Measurements from ENCODE around the gene MCCC2. TPM values are rescaled to one million over a fixed set of nuclear protein-coding genes. Genes with fewer than 3 reads are reported as not detected.
A peak's percentile ranks its signal among the peaks of the same experiment; 100 is the strongest.

The MCCC2 gene
- total and polyA plus RNA-seq, 10 of the 15 experiments (the other 5 are each of a cell fraction or from before 2014, with no cell fraction given), result 22.2 to 106 (median 77.7) TPM

- TF ChIP-seq, protein P1, sequence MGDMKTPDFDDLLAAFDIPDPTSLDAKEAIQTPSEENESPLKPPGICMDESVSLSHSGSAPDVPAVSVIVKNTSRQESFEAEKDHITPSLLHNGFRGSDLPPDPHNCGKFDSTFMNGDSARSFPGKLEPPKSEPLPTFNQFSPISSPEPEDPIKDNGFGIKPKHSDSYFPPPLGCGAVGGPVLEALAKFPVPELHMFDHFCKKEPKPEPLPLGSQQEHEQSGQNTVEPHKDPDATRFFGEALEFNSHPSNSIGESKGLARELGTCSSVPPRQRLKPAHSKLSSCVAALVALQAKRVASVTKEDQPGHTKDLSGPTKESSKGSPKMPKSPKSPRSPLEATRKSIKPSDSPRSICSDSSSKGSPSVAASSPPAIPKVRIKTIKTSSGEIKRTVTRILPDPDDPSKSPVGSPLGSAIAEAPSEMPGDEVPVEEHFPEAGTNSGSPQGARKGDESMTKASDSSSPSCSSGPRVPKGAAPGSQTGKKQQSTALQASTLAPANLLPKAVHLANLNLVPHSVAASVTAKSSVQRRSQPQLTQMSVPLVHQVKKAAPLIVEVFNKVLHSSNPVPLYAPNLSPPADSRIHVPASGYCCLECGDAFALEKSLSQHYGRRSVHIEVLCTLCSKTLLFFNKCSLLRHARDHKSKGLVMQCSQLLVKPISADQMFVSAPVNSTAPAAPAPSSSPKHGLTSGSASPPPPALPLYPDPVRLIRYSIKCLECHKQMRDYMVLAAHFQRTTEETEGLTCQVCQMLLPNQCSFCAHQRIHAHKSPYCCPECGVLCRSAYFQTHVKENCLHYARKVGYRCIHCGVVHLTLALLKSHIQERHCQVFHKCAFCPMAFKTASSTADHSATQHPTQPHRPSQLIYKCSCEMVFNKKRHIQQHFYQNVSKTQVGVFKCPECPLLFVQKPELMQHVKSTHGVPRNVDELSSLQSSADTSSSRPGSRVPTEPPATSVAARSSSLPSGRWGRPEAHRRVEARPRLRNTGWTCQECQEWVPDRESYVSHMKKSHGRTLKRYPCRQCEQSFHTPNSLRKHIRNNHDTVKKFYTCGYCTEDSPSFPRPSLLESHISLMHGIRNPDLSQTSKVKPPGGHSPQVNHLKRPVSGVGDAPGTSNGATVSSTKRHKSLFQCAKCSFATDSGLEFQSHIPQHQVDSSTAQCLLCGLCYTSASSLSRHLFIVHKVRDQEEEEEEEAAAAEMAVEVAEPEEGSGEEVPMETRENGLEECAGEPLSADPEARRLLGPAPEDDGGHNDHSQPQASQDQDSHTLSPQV (IDR thresholded peaks at IDR 0.05), result no peak
- TF ChIP-seq HCFC1 (IDR thresholded peaks at IDR 0.05; ENCODE audit: low read length) (no peak), SMARCA5 (IDR thresholded peaks at IDR 0.05) (0 out of 2 replicates have a peak, but pooled peaks have one; percentile 10), MEF2B (IDR thresholded peaks at IDR 0.05; ENCODE audit: partially characterized antibody, poor library complexity, severe bottlenecking) (no peak), SMAD1 (IDR thresholded peaks at IDR 0.05; ENCODE audit: low read depth, partially characterized antibody) (no peak), DPF2 (IDR thresholded peaks at IDR 0.05) (no peak), RFX5 (IDR thresholded peaks at IDR 0.05; ENCODE audit: low read depth, low read length) (no peak), WRNIP1 (IDR thresholded peaks at IDR 0.05; ENCODE audit: borderline replicate concordance, low read depth, low read length) (no peak), IKZF1 (conservative IDR thresholded peaks at IDR 0.05) (no peak)
- TF ChIP-seq, protein P2, sequence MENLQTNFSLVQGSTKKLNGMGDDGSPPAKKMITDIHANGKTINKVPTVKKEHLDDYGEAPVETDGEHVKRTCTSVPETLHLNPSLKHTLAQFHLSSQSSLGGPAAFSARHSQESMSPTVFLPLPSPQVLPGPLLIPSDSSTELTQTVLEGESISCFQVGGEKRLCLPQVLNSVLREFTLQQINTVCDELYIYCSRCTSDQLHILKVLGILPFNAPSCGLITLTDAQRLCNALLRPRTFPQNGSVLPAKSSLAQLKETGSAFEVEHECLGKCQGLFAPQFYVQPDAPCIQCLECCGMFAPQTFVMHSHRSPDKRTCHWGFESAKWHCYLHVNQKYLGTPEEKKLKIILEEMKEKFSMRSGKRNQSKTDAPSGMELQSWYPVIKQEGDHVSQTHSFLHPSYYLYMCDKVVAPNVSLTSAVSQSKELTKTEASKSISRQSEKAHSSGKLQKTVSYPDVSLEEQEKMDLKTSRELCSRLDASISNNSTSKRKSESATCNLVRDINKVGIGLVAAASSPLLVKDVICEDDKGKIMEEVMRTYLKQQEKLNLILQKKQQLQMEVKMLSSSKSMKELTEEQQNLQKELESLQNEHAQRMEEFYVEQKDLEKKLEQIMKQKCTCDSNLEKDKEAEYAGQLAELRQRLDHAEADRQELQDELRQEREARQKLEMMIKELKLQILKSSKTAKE (IDR thresholded peaks at IDR 0.05; ENCODE audit: low read depth, poor library complexity, severe bottlenecking), result no peak
- TF ChIP-seq, protein P3, sequence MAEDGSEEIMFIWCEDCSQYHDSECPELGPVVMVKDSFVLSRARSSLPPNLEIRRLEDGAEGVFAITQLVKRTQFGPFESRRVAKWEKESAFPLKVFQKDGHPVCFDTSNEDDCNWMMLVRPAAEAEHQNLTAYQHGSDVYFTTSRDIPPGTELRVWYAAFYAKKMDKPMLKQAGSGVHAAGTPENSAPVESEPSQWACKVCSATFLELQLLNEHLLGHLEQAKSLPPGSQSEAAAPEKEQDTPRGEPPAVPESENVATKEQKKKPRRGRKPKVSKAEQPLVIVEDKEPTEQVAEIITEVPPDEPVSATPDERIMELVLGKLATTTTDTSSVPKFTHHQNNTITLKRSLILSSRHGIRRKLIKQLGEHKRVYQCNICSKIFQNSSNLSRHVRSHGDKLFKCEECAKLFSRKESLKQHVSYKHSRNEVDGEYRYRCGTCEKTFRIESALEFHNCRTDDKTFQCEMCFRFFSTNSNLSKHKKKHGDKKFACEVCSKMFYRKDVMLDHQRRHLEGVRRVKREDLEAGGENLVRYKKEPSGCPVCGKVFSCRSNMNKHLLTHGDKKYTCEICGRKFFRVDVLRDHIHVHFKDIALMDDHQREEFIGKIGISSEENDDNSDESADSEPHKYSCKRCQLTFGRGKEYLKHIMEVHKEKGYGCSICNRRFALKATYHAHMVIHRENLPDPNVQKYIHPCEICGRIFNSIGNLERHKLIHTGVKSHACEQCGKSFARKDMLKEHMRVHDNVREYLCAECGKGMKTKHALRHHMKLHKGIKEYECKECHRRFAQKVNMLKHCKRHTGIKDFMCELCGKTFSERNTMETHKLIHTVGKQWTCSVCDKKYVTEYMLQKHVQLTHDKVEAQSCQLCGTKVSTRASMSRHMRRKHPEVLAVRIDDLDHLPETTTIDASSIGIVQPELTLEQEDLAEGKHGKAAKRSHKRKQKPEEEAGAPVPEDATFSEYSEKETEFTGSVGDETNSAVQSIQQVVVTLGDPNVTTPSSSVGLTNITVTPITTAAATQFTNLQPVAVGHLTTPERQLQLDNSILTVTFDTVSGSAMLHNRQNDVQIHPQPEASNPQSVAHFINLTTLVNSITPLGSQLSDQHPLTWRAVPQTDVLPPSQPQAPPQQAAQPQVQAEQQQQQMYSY (CRISPR knock-in tag; IDR thresholded peaks at IDR 0.05), result no peak
- TF ChIP-seq, protein P4, sequence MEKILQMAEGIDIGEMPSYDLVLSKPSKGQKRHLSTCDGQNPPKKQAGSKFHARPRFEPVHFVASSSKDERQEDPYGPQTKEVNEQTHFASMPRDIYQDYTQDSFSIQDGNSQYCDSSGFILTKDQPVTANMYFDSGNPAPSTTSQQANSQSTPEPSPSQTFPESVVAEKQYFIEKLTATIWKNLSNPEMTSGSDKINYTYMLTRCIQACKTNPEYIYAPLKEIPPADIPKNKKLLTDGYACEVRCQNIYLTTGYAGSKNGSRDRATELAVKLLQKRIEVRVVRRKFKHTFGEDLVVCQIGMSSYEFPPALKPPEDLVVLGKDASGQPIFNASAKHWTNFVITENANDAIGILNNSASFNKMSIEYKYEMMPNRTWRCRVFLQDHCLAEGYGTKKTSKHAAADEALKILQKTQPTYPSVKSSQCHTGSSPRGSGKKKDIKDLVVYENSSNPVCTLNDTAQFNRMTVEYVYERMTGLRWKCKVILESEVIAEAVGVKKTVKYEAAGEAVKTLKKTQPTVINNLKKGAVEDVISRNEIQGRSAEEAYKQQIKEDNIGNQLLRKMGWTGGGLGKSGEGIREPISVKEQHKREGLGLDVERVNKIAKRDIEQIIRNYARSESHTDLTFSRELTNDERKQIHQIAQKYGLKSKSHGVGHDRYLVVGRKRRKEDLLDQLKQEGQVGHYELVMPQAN (conservative IDR thresholded peaks at IDR 0.05), result 0 out of 2 replicates have a peak, but pooled peaks have one; percentile 82
- TF ChIP-seq, protein P5, sequence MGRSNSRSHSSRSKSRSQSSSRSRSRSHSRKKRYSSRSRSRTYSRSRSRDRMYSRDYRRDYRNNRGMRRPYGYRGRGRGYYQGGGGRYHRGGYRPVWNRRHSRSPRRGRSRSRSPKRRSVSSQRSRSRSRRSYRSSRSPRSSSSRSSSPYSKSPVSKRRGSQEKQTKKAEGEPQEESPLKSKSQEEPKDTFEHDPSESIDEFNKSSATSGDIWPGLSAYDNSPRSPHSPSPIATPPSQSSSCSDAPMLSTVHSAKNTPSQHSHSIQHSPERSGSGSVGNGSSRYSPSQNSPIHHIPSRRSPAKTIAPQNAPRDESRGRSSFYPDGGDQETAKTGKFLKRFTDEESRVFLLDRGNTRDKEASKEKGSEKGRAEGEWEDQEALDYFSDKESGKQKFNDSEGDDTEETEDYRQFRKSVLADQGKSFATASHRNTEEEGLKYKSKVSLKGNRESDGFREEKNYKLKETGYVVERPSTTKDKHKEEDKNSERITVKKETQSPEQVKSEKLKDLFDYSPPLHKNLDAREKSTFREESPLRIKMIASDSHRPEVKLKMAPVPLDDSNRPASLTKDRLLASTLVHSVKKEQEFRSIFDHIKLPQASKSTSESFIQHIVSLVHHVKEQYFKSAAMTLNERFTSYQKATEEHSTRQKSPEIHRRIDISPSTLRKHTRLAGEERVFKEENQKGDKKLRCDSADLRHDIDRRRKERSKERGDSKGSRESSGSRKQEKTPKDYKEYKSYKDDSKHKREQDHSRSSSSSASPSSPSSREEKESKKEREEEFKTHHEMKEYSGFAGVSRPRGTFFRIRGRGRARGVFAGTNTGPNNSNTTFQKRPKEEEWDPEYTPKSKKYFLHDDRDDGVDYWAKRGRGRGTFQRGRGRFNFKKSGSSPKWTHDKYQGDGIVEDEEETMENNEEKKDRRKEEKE (IDR thresholded peaks at IDR 0.05), result no peak
These were observed 844 bp upstream of the MCCC2 start (continued) for GRCh38 chr5:71586052-71586940.
